GM20431 (cell line): ENCODE data around the gene GPNMB.
"Not testable (repeated sequence)": the region's sequence is repeated elsewhere in the genome, so short reads cannot be mapped to it uniquely, and the experiment has no call there.

Experiments
- in situ Hi-C: fragments of 300-500 bp; cut with MseI, MboI; formaldehyde crosslinking; loops from one replicate; pipeline ENCODE4 v1.15.0; 2020; ENCODE audit warnings: low sequenced_read_pairs; ENCODE audit not compliant: unreplicated experiment

The GPNMB gene

DNA sequence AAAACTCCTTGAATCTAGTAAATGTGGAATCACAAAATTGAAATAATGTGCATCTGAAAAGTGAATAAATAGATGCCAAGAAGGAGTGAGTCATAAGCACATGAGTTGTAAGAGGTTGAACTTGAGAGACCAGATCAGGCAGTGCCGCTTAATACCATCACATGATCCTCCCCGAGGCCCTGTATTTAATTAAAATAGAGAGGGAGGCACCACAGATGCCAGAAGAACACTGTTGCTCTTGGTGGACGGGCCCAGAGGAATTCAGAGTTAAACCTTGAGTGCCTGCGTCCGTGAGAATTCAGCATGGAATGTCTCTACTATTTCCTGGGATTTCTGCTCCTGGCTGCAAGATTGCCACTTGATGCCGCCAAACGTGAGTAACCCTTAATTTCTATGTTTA lies at the start of gene GPNMB:
TSS of gene GPNMB (plus strand) at position 221 of the 400 bp plus-strand sequence. CDS start at position 304, 83 bp downstream.
- in situ Hi-C loops, result no loop called here

GRCh38 chr7:23197745-23198144 lies 48.8 kb upstream of the GPNMB start:
- in situ Hi-C loops, result not testable (repeated sequence)

DNA sequence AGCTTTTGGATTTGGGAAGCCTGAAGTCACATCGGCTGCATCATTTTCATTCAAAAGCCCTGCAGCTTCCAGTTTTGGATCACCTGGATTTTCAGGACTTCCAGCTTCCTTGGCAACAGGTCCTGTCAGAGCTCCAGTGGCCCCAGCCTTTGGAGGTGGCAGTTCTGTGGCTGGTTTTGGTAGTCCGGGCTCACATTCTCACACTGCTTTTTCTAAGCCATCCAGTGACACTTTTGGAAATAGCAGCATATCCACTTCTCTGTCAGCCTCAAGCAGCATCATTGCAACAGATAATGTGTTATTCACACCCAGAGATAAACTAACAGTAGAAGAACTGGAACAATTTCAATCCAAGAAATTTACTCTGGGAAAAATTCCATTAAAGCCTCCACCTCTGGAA lies 46.2 kb upstream of the GPNMB start:
- in situ Hi-C loops, result no loop called here

GRCh38 chr7:23204241-23204640 lies 42.3 kb upstream of the GPNMB start:
- in situ Hi-C loops, result no loop called here

DNA sequence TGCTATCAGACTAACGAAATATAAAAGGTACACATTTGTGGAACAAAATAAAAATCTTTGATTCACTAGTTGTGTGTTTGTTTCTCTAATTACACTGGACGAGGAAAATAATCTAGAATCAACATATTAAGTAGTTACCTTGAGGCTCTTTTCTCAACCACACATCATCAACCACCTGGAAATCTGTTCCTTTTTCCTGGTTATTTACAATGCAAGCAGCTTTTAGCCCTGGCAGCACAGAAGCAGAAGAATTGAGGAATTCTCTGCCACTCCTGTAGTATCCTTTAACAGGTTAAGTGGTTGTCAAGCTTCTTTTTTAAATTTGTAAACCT lies 41.0 kb upstream of the GPNMB start:
- in situ Hi-C loops, result no loop called here

- in situ Hi-C loops, result no loop called here
Measured at GRCh38 chr7:23205909-23206767, 40.4 kb upstream of the GPNMB start.

DNA sequence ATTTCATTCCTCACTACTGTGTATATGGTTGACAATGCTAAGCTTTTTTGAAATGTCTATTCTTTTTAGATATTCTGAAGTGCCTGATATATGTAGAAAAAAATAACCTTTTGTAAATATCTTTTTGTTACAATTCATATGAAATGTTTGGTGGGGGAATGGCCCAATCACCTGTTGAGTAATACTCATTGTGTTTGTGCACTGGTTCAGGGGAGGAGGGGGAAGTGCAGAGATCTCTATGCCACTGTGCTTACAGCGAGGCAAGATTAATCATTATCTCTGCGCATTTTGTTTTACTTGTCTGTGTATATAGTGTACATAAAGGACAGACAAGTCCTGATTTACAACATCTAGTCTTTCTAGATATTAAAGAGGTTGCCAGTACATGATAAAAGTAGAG lies 39.6 kb upstream of the GPNMB start:
- in situ Hi-C loops, result no loop called here

DNA sequence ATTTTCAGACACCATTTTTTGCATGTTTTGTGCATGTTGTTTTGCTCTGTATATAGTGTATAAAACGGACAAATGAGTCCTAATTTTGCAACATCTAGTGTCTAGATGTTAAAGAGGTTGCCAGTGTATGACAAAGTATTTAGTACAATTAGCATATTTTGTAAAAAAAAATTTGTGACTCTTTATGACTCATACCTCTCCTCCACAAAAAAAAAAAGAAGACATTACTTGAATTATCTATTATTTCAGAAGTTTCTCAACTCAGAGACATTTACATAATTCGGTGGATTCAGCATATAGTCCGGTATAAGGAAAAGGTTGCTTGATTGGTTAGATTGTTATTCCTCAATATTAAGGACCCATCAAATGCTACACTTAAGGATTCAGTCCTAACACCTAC lies 38.7 kb upstream of the GPNMB start:
- in situ Hi-C loops, result no loop called here

DNA sequence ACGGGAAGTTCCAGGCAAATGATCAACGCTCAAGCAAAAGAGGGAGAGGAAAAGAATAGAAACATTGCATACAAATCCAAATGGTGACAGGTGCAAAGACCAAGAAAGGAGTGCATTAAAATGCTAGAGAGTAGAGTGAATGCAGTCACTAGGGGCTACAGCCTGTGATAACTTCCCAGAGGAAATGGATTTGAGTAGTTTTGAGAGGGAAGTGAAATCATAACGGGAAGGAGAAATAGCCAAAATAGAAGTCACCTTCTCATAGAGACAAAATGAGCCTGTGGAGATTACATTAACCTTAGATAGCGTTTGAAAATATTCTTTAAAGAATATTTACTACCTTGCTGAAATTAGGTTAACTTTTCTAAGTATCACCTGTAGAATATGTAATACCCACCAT lies 38.3 kb upstream of the GPNMB start:
- in situ Hi-C loops, result no loop called here

GRCh38 chr7:23210506-23210905 lies 36.1 kb upstream of the GPNMB start:
- in situ Hi-C loops, result no loop called here

GRCh38 chr7:23211589-23211988 lies 35.0 kb upstream of the GPNMB start:
- in situ Hi-C loops, result no loop called here

GRCh38 chr7:23212395-23212794 lies 34.2 kb upstream of the GPNMB start:
- in situ Hi-C loops, result no loop called here

- in situ Hi-C loops, result no loop called here
Measured at GRCh38 chr7:23212841-23213240, 33.7 kb upstream of the GPNMB start.

DNA sequence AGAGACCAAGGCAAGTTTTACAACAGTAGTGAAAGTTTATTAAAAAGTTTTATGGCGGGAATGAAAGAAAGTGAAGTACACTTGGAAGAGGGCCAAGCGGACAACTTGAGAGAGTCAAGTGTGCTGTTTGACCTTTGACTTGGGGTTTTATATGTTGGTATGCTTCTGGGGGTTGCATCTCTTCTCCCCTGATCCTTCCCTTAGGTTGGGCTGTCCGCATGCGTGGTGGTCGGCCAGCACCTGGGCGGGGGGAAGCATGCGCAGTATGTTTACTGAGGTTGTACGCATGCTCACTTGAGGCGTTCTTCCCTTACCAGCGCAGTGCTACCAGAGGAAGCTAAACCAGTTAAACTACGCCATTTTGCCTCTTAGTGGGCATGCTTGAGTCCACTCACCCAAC lies 32.8 kb upstream of the GPNMB start:
- in situ Hi-C loops, result no loop called here

GRCh38 chr7:23214423-23214822 lies 32.2 kb upstream of the GPNMB start:
- in situ Hi-C loops, result no loop called here

DNA sequence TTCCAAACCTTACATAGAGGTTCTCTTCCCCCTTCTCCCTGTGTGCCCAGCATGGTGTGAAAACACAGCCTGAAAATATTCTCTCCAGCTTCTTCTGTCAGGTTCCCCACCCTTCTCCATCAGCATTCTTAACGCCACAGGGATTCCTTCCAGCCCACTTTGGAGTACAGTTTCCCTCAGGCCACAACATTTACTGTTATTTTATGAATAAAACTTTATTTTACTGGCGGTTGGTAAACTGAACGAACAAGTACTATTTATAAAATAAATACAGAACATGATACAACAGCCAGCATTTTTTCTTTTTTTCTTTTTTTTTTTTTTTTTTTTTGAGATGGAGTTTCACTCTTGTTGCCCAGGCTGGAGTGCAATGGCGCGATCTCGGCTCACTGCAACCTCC lies 31.6 kb upstream of the GPNMB start:
- in situ Hi-C loops, result no loop called here

DNA sequence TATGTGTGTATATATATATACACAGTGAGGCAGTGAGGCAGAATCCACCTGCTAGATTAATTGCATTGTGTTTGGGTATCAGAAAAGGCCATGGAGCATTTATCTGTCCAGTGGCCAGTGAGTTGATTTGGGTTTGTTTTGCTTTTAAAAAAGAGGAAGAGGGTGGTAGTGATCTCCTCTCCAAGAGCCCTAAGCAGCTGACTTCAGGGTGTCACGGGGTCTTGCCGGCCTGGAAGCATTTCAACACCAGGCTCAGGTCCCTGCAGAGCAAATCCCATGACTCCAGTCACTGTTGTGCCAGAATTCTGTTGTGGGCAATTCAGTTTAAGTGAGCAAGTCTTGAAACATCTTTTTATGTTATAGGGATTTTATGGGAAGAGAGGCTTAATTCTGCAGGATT lies 30.6 kb upstream of the GPNMB start:
- in situ Hi-C loops, result no loop called here

GRCh38 chr7:23218196-23218595 lies 28.4 kb upstream of the GPNMB start:
- in situ Hi-C loops, result no loop called here

- in situ Hi-C loops, result no loop called here
Measured at GRCh38 chr7:23220690-23221305, 25.8 kb upstream of the GPNMB start.

- in situ Hi-C loops, result no loop called here
Measured at GRCh38 chr7:23222439-23223030, 24.0 kb upstream of the GPNMB start.

DNA sequence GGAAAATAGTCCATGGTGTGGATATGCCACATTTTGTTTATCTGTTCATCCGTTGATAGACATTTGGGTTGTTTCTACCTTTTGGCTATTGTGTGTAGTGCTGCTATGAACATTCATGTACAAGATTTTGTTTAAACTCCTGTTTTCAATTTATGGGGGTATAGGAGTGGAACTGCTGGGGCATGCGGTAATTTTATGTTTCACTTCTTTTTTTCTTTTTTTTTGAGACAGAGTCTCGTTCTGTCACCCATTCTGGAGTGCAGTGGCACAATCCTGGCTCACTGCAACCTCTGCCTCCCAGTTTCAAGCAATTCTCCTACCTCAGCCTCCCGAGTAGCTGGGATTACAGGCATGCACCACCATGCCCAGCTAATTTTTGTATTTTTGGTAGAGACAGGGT lies 22.2 kb upstream of the GPNMB start:
- in situ Hi-C loops, result not testable (repeated sequence)
